SK-N-MC (cell line): Measurements from ENCODE around the gene CDH4.

ENCODE experiments used
- DNase-seq: peaks from one replicate; pipeline ENCODE4 v3.0.0-alpha.2; 2011; ENCODE audit warnings: low read depth, low spot score
- H3K27ac ChIP-seq: fragments of 200-600 bp; sonication (generic); 2 replicates; pipeline ENCODE4 v1.5.1; 2016; ENCODE audit warnings: mixed run types
- H3K36me3 ChIP-seq: fragments of 200-600 bp; sonication (generic); 2 replicates; pipeline ENCODE4 v1.6.1; 2017; ENCODE audit warnings: antibody characterized with exemption, low read length, mixed read lengths; ENCODE audit not compliant: insufficient read depth
- H3K4me3 ChIP-seq: fragments of 200-600 bp; sonication (generic); 2 replicates; pipeline ENCODE4 v1.5.1; 2016
- H3K9ac ChIP-seq: fragments of 200-600 bp; sonication (generic); 2 replicates; pipeline ENCODE4 v1.8.0; 2017; ENCODE audit warnings: mixed run types, mixed read lengths; ENCODE audit not compliant: insufficient read length
- H3K9me3 ChIP-seq: fragments of 200-600 bp; sonication (generic); 2 replicates; pipeline ENCODE4 v1.6.1; 2017; ENCODE audit warnings: low read depth, mild to moderate bottlenecking, antibody characterized with exemption, low read length, moderate library complexity, mixed read lengths
- EZH2 ChIP-seq: fragments of 200-600 bp; sonication (generic); IDR thresholded peaks from one replicate; pipeline ENCODE4 v1.6.1; 2017; ENCODE audit warnings: antibody characterized with exemption
- FOXP2 ChIP-seq: optimal IDR thresholded peaks from 2 replicates; pipeline ENCODE3; 2011; ENCODE audit warnings: mild to moderate bottlenecking, moderate library complexity; ENCODE audit not compliant: insufficient read depth; ENCODE audit errors: extremely low read length, control extremely low read depth
- POLR2AphosphoS5 ChIP-seq: IDR thresholded peaks from 2 replicates; pipeline ENCODE4 v1.6.1; 2012; ENCODE audit warnings: mild to moderate bottlenecking, low read depth, low read length, borderline replicate concordance

Gene CDH4

GRCh38 chr20:61391185-61391584 is 139.1 kb downstream of the CDH4 start:
- H3K27ac ChIP-seq: no peak overlapping the region
- H3K9me3 ChIP-seq: no peaks in the 10 kb centered on the region
- no peak overlapping the region for H3K9ac ChIP-seq
- DNase-seq: no peak
- H3K36me3 ChIP-seq: no peaks in the 10 kb centered on the region
- no peak overlapping the region for H3K4me3 ChIP-seq
- no peak for TF ChIP-seq EZH2
- TF ChIP-seq FOXP2: no peak
- TF ChIP-seq POLR2AphosphoS5: no peak

- DNase-seq: no peak
- TF ChIP-seq EZH2: no peak
- no peak for TF ChIP-seq POLR2AphosphoS5
- TF ChIP-seq FOXP2: no peak
- Histone ChIP-seq H3K9me3 (no peaks in the 10 kb centered on the region), H3K36me3 (no peaks in the 10 kb centered on the region), H3K9ac (no peak overlapping the region), H3K4me3 (no peak overlapping the region), H3K27ac (no peak overlapping the region)
Measured at GRCh38 chr20:61391812-61392520, 139.9 kb downstream of the CDH4 start.

DNA sequence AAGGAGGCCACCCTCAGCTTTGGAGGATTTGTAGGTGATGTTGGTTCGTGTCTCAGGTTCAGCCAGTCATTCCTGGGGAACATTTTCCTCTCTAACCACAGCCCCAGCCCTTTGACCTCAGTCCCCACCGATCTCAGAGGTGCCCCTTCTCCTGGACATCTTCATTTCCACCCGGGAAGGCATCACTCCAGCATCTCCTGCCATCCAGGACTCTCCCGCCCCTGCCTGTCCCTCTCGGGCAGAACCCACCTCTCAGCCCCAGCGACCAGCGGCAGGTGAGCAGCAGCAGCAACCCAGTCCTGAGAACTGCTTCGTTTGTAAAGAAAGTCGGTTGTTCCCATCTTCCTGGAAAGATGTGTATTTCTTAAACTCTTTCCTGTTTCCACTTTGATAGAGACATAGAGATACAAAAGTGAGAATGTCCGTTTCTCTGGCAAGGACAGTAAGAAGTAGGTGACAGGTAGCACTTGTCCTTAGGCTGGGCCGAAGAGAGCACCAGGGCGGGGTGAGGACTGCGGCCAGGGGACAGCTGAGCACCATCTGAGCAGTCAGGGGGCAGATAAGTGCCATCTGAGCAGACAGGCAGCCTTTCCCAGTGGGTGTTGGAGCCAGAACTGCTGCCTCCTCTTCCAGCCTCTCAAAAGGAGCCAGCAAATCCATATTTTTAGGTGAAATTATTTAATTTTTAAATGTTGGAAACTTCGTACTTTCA is 142.2 kb downstream of the CDH4 start:
- no peak overlapping the region for H3K27ac ChIP-seq
- H3K36me3 ChIP-seq: no peaks in the 10 kb centered on the region
- no peak overlapping the region for H3K4me3 ChIP-seq
- no peak for DNase-seq
- TF ChIP-seq EZH2: no peak
- no peak for TF ChIP-seq FOXP2
- no peak for TF ChIP-seq POLR2AphosphoS5
- H3K9me3 ChIP-seq: no peaks in the 10 kb centered on the region
- no peak overlapping the region for H3K9ac ChIP-seq

DNA sequence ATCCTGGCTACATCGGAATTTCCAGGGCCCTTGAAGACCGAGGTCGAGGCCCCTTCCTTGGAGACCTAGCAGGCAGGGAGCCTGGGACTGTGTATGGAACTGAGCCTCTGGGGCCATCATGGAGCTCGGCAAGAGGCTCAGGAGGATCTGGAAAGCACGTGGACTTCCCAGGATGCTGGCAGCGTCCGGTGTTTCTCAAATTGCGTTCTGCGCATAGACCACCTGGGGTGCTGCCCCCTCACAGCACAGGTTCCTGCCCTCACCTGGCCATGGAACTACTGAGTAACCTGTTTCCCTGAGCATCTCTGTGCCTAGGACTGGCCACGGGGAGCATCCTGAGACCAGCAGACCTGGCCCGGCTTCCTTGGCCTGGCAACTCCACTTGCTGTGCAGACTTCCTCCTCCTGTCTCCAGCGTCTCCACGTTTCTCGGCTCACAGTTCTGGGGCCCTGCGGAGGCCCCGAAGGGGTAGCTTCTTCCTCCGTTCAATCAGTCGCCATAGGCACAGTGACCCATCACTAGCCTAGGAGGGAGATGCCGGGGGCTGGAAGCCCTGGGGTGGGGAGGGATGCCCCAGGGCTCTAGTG is 144.3 kb downstream of the CDH4 start:
- no peak overlapping the region for H3K4me3 ChIP-seq
- H3K9ac ChIP-seq: no peak overlapping the region
- H3K27ac ChIP-seq: no peak overlapping the region
- no peaks in the 10 kb centered on the region for H3K9me3 ChIP-seq
- TF ChIP-seq EZH2 (no peak), POLR2AphosphoS5 (no peak), FOXP2 (no peak)
- no peak for DNase-seq
- H3K36me3 ChIP-seq: no peaks in the 10 kb centered on the region

- no peak overlapping the region for H3K27ac ChIP-seq
- H3K4me3 ChIP-seq: no peak overlapping the region
- no peaks in the 10 kb centered on the region for H3K9me3 ChIP-seq
- H3K9ac ChIP-seq: no peak overlapping the region
- no peaks in the 10 kb centered on the region for H3K36me3 ChIP-seq
- TF ChIP-seq EZH2 (no peak), POLR2AphosphoS5 (no peak), FOXP2 (no peak)
- DNase-seq: no peak
Measured at GRCh38 chr20:61397146-61397545, 145.1 kb downstream of the CDH4 start.

DNA sequence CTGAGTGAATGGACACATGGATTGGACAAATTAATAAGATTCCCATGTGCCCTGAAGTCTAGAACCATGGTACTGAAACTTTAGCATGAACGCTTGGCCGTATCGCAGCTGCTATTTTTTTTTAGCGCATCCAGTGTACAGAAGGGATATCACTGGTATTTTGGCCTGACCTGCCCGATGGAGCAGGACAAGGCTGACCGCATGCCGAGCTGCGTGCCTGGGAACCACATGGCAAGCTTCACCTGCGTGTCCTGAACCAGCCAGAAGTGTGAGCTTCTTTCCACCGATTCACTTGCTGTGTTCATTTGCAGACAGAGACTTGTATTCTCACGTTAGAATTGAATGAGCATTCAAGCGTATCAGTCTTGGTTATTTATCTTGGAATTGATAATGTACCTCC is 145.7 kb downstream of the CDH4 start:
- TF ChIP-seq POLR2AphosphoS5: no peak
- no peak for TF ChIP-seq EZH2
- TF ChIP-seq FOXP2: no peak
- no peak for DNase-seq
- Histone ChIP-seq H3K27ac (no peak overlapping the region), H3K9ac (no peak overlapping the region), H3K36me3 (no peaks in the 10 kb centered on the region), H3K4me3 (no peak overlapping the region), H3K9me3 (no peaks in the 10 kb centered on the region)

GRCh38 chr20:61399433-61399832 is 147.4 kb downstream of the CDH4 start:
- Histone ChIP-seq H3K9me3 (no peaks in the 10 kb centered on the region), H3K36me3 (no peaks in the 10 kb centered on the region), H3K27ac (no peak overlapping the region), H3K4me3 (no peak overlapping the region), H3K9ac (no peak overlapping the region)
- TF ChIP-seq FOXP2 (no peak), POLR2AphosphoS5 (no peak)
- no peak for DNase-seq

GRCh38 chr20:61400499-61400898 is 148.4 kb downstream of the CDH4 start:
- Histone ChIP-seq H3K27ac (no peak overlapping the region), H3K9ac (no peak overlapping the region), H3K4me3 (no peak overlapping the region), H3K36me3 (no peaks in the 10 kb centered on the region), H3K9me3 (no peaks in the 10 kb centered on the region)
- no peak for DNase-seq
- no peak for TF ChIP-seq EZH2
- TF ChIP-seq FOXP2: no peak
- no peak for TF ChIP-seq POLR2AphosphoS5
